LNCaP clone FGC (cell line): ENCODE results near the gene UCHL3.
"Not testable (repeated sequence)": the region's sequence is repeated elsewhere in the genome, so short reads cannot be mapped to it uniquely, and the experiment has no call there.

Experiments used
- DNase-seq: peaks from one replicate; pipeline ENCODE4 v3.0.0-alpha.2; 2011; ENCODE audit warnings: low read depth
- H3K4me3 ChIP-seq: 2 replicates; pipeline ENCODE4 v1.5.1; 2011; ENCODE audit warnings: mild to moderate bottlenecking, low read depth, low read length, control low read depth
- CTCF ChIP-seq: IDR thresholded peaks from 2 replicates; pipeline ENCODE4 v1.5.1; 2012; ENCODE audit warnings: mild to moderate bottlenecking; ENCODE audit not compliant: control insufficient read depth, insufficient read depth; ENCODE audit errors: extremely low read depth

UCHL3 gene

GRCh38 chr13:75537401-75538365, 11.9 kb upstream of the UCHL3 start, which contains the start of gene COMMD6:
TSS of gene COMMD6 (minus strand) at chr13:75537841. CDS start at chr13:75537805, 36 bp downstream.
- H3K4me3 ChIP-seq = peak within 1 kb of the TSS; percentile 72
- peak; percentile 83 for DNase-seq
- no peak for TF ChIP-seq CTCF

GRCh38 chr13:75541287-75541686, 8.3 kb upstream of the UCHL3 start:
- no peak for DNase-seq
- no peak for TF ChIP-seq CTCF
- no peak overlapping the region for H3K4me3 ChIP-seq

GRCh38 chr13:75541961-75542360, 7.6 kb upstream of the UCHL3 start:
- TF ChIP-seq CTCF = no peak
- H3K4me3 ChIP-seq = no peak overlapping the region
- DNase-seq = no peak

- TF ChIP-seq CTCF = no peak
- no peak overlapping the region for H3K4me3 ChIP-seq
- no peak for DNase-seq
Observed at GRCh38 chr13:75544681-75545330, 4.8 kb upstream of the UCHL3 start.

- not testable (repeated sequence) for DNase-seq, H3K4me3 ChIP-seq
Observed at GRCh38 chr13:75545386-75545785, 4.2 kb upstream of the UCHL3 start.

GRCh38 chr13:75547917-75548316, 1.7 kb upstream of the UCHL3 start:
- H3K4me3 ChIP-seq = no peak overlapping the region
- DNase-seq = no peak
- no peak for TF ChIP-seq CTCF

GRCh38 chr13:75550159-75550567, 572 bp downstream of the UCHL3 start:
- DNase-seq = peak; percentile 26
- peak overlapping the region; percentile 97 for H3K4me3 ChIP-seq
- TF ChIP-seq CTCF = no peak
